ENCODE results near the gene SULF2. TPM values are rescaled to one million over a fixed set of nuclear protein-coding genes. Genes with fewer than 3 reads are reported as not detected.

Gene SULF2
- total RNA-seq, 1 donor from 2014 or later, result 24.0 TPM

DNA sequence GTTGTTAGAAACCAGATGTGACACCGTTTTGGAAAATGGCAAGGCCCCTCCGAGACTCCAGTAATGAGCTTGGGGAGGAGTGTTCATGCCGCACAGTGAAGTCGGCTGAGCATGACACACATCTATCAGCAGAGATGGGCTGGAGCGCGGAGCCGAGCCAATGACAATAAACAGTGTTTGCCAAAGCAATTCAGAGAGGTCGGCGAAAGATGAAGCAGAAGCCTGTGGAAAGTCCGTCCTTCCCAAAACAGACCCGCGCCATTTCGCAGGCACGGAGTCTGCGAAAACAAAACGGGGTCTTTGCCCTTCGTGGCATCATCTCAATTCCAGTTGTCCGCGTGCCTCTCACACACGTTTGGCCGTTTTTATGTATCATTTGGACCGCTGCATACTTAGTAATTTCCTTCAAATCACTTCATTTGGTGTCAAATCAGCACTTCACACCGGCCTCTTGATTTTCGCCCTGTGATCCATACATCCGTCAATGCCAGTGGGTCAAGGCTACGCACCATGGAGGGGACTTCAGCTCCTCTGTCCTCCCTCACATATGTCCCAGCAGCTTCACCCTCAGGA lies 71.3 kb downstream of the SULF2 start:
- Histone ChIP-seq H3K4me3 (no peak overlapping the region), H3K79me2 (ENCODE audit: low read depth) (no peaks in the 10 kb centered on the region), H3K4me1 (peaks cover 6% of the 10 kb centered on the region), H3K27me3 (no peaks in the 10 kb centered on the region), H3K9ac (no peak overlapping the region), H3K27ac (no peak overlapping the region), H4K20me1 (ENCODE audit: low read depth) (peaks cover 7% of the 10 kb centered on the region), H3K4me2 (no peak overlapping the region), H3K36me3 (no peaks in the 10 kb centered on the region), H2AFZ (replicated peaks) (no peak overlapping the region), H3K9me3 (ENCODE audit: low read depth) (no peaks in the 10 kb centered on the region), H3F3A (ENCODE audit: low read depth) (no peaks in the 10 kb centered on the region)
- H3K4me3 Mint-ChIP-seq, result no peak overlapping the region
- DNase-seq (ENCODE audit: low spot score), result no peak
- TF ChIP-seq, protein P1, sequence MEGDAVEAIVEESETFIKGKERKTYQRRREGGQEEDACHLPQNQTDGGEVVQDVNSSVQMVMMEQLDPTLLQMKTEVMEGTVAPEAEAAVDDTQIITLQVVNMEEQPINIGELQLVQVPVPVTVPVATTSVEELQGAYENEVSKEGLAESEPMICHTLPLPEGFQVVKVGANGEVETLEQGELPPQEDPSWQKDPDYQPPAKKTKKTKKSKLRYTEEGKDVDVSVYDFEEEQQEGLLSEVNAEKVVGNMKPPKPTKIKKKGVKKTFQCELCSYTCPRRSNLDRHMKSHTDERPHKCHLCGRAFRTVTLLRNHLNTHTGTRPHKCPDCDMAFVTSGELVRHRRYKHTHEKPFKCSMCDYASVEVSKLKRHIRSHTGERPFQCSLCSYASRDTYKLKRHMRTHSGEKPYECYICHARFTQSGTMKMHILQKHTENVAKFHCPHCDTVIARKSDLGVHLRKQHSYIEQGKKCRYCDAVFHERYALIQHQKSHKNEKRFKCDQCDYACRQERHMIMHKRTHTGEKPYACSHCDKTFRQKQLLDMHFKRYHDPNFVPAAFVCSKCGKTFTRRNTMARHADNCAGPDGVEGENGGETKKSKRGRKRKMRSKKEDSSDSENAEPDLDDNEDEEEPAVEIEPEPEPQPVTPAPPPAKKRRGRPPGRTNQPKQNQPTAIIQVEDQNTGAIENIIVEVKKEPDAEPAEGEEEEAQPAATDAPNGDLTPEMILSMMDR (IDR thresholded peaks at IDR 0.05), result no peak
- no peak for TF ChIP-seq EZH2 (IDR thresholded peaks at IDR 0.05)
- TF ChIP-seq EZH2phosphoT487 (IDR thresholded peaks at IDR 0.05), result no peak
- H3K4me1 Mint-ChIP-seq, result peaks cover 15% of the 10 kb centered on the region
- H3K27ac Mint-ChIP-seq, result no peak overlapping the region
- H3K36me3 Mint-ChIP-seq, result no peaks in the 10 kb centered on the region
- H3K9me3 Mint-ChIP-seq, result no peaks in the 10 kb centered on the region
- H3K27me3 Mint-ChIP-seq (ENCODE audit: insufficient read depth, low read depth), result peaks cover 8% of the 10 kb centered on the region

DNA sequence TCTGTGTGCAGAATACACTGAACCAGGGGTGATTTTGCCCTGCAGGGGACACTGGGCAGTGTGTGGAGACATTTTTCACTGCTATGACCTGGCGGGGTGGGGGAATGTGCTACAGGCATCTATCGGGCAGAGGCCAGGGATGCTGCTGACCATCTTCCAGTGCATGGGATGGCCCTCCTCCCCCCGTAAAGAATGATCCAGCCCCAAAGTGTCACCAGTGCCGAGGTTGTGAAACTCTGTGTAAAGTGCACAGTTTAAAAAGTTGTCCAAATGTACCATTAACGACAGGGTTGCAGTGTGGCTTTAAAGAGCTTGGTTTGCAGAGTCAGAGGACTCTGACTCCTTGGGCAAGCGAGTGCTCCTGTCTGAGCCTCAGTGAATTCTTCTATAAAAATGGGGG lies 72.1 kb downstream of the SULF2 start:
- no peaks in the 10 kb centered on the region for H3K79me2 ChIP-seq (ENCODE audit: low read depth)
- peaks cover 15% of the 10 kb centered on the region for H3K4me1 Mint-ChIP-seq
- H3K4me3 ChIP-seq, result no peak overlapping the region
- no peak overlapping the region for H3K4me3 Mint-ChIP-seq
- no peaks in the 10 kb centered on the region for H3K9me3 Mint-ChIP-seq
- no peak overlapping the region for H2AFZ ChIP-seq (replicated peaks)
- no peak overlapping the region for H3K27ac ChIP-seq
- no peaks in the 10 kb centered on the region for H3K9me3 ChIP-seq (ENCODE audit: low read depth)
- H3K4me2 ChIP-seq, result no peak overlapping the region
- H3K27me3 Mint-ChIP-seq (ENCODE audit: insufficient read depth, low read depth), result peaks cover 8% of the 10 kb centered on the region
- H3K36me3 ChIP-seq, result no peaks in the 10 kb centered on the region
- H3K9ac ChIP-seq, result no peak overlapping the region
- peaks cover 6% of the 10 kb centered on the region for H3K4me1 ChIP-seq
- H3F3A ChIP-seq (ENCODE audit: low read depth), result no peaks in the 10 kb centered on the region
- H3K36me3 Mint-ChIP-seq, result no peaks in the 10 kb centered on the region
- TF ChIP-seq, protein P1 (IDR thresholded peaks at IDR 0.05), result no peak
- no peak overlapping the region for H3K27ac Mint-ChIP-seq
- peaks cover 9% of the 10 kb centered on the region for H4K20me1 ChIP-seq (ENCODE audit: low read depth)
- DNase-seq (ENCODE audit: low spot score), result no peak
- no peaks in the 10 kb centered on the region for H3K27me3 ChIP-seq

DNA sequence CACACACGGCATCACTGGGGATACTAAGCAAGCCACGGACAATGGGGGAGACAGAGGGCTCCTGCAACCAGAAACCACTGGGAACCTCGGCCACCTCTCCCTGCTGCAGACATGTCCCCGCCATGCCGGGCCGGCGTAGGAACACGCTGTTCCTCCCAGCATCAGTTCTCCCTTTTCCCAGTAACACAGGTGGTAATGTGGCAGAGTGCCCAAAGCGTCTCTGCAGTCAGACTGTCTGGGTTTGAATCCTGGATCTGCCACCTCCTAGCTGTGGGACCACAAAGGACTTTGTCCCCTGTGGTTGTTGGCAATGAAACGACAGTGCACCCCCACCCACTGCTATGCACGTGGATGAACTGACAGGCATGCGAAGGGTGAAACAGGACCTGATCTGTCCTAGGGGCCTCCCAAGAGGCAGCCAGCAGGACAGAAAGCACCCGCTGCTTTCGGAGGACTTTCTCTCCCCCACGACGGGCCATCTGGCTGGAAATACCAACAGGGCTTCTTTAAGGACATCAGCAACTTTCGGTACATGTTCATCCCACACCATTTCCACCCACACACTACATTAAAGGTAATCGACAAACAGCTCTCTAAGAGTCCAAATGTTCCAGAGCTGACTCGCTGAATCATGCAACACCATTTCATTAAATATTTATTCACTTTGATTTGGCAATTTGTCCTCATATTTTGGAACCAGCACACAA lies 74.1 kb downstream of the SULF2 start:
- DNase-seq (ENCODE audit: low spot score), result no peak
- Histone ChIP-seq H3K4me2 (no peak overlapping the region), H3F3A (ENCODE audit: low read depth) (no peaks in the 10 kb centered on the region), H3K36me3 (no peaks in the 10 kb centered on the region), H3K9me3 (ENCODE audit: low read depth) (no peaks in the 10 kb centered on the region), H3K4me3 (no peak overlapping the region), H3K27me3 (no peaks in the 10 kb centered on the region), H3K9ac (no peak overlapping the region), H2AFZ (replicated peaks) (no peak overlapping the region), H3K27ac (no peak overlapping the region), H4K20me1 (ENCODE audit: low read depth) (peaks cover 9% of the 10 kb centered on the region), H3K4me1 (peaks cover 6% of the 10 kb centered on the region), H3K79me2 (ENCODE audit: low read depth) (no peaks in the 10 kb centered on the region)
- Mint-ChIP-seq H3K27ac (no peak overlapping the region), H3K27me3 (ENCODE audit: insufficient read depth, low read depth) (peaks cover 6% of the 10 kb centered on the region), H3K4me1 (peaks cover 26% of the 10 kb centered on the region), H3K9me3 (no peaks in the 10 kb centered on the region), H3K4me3 (no peak overlapping the region), H3K36me3 (no peaks in the 10 kb centered on the region)
- no peak for TF ChIP-seq EZH2 (IDR thresholded peaks at IDR 0.05)
- TF ChIP-seq, protein P1 (IDR thresholded peaks at IDR 0.05), result no peak
